GM18519 (cell line): Measurements from ENCODE around the gene PSMD10.

Experiments used
- ATAC-seq: cut with Tn5 transposase; IDR thresholded peaks from one replicate; pipeline ENCODE4 v1.9.1; 2021; ENCODE audit warnings: mild to moderate bottlenecking, moderate library complexity; ENCODE audit not compliant: unreplicated experiment, low FRiP score

The PSMD10 gene

DNA sequence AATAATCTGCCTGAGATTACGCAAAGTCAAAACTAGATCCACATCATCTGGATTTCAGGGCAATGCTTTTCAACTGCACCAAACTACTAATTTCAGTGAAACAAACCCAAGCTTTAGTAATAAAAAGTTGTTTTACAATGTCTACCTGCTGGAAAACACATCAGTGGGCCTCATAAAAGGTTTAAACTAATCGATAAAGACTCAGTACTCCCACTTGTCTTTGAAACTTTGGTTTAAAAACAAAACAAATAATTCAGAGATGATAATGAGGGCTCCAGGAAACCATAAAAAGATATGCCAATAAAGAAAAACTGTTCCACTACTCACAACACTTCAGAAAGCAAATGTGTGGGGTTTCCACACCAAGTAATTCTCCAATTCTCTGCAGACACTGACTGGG, 10.2 kb downstream of the PSMD10 start:
- no peak for ATAC-seq

DNA sequence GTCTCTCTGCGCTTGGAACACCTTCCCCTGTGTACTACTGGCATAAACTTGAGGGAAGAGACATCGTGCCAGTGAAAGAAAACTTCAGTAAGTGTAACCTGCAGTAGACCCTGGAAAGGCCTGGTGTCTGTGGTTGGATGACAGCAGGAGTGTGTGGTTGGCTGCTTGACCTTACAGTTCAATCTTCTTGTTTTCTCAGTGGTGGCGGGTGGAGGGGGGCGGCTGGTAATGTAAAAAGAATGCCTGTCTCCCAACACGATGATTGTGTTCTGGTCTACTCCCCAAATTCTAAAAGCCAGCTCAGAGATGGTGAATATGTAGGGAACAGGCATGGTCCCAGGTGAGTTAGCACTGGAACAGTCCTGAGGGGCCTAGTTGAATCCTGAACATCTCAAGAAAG, 18.6 kb downstream of the PSMD10 start:
- no peak for ATAC-seq

DNA sequence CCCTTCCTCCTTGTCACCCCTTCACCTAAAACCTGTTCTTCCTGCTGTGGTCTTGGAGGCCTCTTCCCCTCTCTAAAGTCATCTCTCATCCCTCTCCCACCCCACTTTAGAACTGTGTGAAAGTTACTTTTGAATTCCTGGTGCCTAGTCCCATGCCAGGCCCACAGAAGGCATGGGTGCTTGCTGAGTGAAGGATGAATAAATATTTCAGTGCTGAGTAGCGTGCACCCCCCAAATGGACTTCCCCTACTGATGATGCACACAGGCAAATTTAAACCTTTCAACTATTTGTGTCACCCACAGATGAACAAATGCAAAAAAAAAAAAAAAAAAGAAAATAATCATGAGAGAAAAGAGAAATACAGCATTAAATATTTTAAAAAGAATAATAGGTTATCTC, 19.8 kb downstream of the PSMD10 start:
- ATAC-seq, result no peak

DNA sequence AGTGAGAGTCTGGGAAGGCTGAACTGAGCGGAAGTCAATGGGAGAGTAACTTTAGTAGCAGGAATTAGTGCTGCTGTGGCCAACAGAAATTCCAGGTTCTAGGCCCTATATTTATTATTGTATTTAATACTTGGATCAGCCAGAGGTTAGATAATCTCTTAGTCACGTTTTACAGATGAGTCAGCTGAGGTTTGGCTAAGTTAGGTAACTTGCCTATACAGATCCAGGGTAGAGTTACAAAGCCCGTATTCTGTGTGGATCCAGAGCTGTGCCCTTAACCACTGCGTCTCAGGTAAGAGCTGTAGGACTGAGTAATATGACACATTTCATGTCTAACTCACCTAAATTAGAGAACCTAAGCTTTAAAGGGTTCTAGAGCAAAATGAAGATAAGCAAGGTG, 20.5 kb downstream of the PSMD10 start:
- no peak for ATAC-seq

DNA sequence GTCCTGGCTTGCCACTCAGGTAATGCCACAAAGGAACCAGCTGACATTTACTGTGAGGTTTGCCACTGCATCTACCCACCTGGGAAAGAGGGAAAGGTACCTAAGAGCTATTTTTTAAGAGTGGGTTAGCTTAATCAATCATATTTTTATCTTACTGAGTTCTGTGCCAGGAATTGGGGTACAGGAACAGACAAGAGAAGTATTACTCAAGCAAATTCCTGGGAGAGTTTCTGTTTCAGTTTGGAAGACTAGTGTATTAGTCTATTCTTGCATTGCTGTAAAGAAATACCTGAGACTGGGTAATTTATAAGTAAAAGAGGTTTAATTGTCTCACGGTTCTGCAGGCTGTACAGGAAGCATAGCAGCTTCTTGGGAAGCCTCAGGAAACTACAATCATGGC, 23.2 kb downstream of the PSMD10 start:
- ATAC-seq, result no peak

DNA sequence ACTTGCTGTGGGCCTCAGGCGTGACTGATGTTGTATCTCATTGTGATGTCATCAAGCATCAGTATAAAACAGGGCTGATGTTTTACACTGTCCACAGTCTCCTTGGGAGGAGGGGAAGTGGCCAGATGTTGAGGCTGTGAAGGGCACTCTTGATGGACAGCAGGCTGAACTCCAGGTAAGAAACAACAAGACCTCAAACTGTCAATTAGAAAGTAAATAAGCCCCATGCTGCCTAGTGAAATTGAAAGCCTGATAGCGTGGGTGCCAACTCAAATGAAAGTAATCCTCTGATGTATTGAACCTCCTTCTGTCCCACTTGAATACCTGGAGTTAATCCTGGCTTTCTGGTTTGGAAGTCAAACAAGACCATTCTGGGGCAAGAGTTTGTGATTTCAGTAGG, 26.7 kb downstream of the PSMD10 start:
- no peak for ATAC-seq

DNA sequence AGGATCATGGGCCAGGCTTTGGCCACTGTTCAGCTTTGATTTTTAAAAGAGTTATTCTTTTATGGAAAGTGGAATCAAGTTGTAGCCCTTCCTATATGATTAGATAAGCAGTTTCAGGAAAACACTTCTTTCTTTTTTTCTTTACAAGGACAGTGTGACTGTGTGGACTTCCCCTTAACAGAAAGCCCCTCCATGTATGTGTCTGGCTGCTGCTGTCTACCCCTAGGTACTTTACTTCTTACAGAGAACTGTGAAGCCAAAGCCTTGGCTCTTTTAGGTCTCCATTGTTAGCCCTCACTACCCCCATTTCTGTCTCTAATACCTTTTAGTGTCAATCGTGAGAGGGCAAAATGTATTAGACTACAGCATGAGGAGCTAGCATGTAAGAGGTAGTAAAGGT, 27.3 kb downstream of the PSMD10 start:
- ATAC-seq, result no peak

DNA sequence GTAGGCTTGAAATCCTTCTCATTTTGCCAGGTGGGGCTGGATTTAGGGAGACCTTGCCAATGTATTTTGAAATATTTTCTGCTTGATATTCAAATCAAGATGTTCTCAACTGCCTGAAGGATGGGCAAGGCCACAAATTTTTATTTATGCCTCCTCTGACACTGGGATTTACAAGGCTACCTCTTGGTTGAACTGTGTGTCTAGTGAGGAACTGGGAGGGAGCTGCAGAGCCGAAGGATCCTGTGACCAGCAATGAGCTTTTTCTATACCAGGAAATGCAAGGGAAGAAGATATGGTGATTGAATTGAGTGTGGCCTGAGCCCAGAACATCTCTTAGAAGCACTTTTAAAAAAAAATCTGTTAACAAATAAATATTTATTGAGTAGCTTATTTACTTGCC, 31.5 kb downstream of the PSMD10 start:
- ATAC-seq, result no peak

DNA sequence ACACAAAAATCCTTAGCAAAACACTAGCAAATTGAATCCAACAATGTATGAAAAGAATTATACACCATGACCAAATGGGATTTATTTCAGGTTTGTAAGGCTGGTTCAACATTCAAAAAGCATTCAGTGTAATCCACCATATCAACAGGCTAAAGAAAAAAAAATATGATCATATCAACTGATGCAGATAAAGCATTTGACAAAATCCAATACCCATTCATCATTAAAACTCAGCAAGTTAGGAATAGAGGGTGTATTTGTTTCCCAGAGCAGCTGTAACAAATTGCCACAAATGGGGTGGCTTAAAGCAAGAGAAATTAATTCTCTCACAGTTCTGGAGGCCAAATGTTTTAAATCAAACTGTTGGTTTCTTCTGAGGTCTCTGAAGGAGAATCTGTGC, 35.8 kb downstream of the PSMD10 start:
- ATAC-seq, result no peak

DNA sequence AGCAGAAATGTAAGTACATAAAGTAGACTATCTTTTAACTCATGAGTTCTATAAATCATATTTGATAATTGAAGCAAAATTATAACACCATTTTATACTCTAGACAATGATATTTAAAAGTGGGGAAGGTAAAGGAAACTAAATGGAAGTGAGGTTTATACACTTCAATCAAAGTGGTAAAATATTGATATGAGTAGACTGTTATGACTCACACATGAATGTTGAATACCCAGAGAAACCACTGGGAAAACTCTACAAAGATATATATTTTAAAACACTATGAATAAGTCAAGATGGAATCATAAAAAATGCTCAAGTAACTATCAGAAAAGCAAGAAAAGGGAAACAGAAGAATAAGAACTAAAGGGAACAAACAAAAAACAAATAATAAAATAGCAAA, 38.1 kb downstream of the PSMD10 start:
- ATAC-seq, result no peak

DNA sequence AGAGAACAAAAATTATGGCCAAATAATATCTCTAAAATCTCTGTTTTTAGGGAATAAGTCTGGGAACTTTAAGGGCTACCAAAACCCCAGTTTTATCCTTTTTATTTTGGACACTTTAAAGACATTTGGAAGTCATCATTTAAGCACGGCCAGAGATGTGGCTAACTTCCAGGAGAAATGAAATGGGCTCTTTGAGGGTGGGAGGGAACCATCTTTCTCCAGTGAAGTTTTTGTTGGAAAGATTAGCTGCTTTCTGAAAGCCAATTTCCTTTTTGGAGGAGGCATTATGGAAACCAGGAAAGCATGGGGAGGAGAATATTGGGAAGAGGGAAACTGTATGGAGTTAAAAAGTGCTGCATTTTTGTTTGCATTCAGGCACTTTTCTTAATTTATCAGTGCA, 41.7 kb downstream of the PSMD10 start:
- ATAC-seq, result no peak

DNA sequence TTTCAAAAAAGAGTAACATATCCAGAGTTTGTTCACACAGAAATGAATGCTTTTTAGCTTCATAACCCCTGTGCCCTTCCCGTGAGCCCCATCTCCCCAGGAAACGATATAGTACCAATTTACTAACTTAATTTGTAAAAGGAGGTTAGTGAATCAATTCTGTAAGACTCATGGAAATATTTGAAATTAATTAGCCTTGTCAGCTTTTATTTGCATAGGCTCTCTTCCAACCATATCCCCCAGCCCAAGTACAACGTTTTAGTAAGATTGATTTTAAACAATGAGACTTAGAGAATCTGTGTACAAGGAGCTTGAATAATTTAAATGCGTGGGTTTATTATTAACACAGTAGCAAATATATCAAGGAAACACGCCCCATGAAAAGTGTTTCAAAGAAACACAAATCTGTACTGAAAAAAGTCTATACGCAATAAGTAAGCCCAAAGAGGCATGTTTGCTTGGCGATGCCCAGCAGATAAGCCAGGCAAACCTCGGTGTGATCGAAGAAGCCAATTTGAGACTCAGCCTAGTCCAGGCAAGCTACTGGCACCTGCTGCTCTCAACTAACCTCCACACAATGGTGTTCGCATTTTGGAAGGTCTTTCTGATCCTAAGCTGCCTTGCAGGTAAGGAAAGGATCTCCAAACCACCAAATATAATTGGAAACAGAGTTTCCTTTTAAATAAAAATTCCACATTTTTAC, 46.6 kb downstream of the PSMD10 start, which contains the start of gene VSIG1:
Gene VSIG1 (plus strand): TSS at position 512 of the 703 bp plus-strand sequence. CDS start 66 bp downstream, at position 578.
- no peak for ATAC-seq

DNA sequence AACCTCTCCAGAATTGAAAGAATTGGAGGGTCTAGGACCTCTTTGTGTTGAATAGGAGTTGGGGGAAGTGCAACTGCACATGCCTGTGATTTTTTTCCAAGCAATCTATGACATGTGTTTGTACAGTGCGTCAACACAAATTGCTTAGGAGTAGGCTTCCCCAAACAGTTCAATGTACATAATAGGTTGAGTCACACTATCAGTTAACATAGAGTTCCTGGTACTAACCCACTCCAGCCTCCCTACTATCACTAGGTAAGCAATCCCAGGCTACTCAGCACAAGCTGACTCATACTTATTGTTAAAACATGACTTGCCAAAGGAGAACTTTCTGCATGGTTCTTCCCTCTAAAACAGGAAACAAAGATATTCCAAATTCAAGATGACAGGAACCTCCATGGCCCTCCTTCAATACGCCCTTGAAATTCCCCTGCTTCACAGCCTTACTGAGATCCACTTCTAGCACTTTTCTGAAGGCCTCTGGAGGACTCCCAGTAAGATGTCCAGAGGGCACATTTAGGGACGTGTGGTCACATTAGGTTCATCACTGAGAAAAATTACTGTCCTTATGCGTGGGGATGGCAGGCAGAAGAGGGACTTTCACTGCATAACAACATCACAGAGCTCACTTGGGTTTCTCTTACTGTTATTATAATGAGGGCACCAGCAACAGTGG, 54.9 kb downstream of the PSMD10 start:
- no peak for ATAC-seq

DNA sequence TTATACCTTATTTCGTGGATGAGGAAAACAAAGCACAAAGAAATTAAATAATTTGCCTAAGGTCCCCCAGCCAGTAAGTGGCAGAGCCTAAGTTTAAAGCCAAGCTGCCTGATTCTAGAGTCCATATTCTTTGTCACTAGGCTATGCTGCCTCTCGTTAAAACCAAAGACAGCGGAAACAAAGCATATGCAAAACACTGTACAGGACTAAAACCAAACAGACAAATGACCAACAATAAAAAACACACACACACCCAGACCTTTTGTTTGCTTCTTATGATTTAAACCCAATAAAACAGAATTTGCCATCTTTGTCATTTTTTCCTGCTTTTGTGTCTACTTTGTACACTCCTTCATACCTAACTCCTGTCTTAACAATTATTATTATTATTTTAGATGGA, 56.6 kb downstream of the PSMD10 start:
- ATAC-seq, result no peak
